NCI-H345 treated with DMSO at 0.1 percent for 48 hours (cell line): ENCODE measurements around the gene RET.

Source experiments
- DNase-seq: peaks from one replicate; lab custom pipeline; 2025; ENCODE audit not compliant: unreplicated experiment; lab: John Stamatoyannopoulos, UW

RET gene

GRCh38 chr10:43120116-43120928, 43.5 kb downstream of the RET start:
- DNase-seq: no peak

- DNase-seq: no peak
Observed at GRCh38 chr10:43120929-43121314, 44.1 kb downstream of the RET start.

GRCh38 chr10:43121444-43121843, 44.6 kb downstream of the RET start:
- no peak for DNase-seq

- no peak for DNase-seq
Observed at GRCh38 chr10:43122096-43122495, 45.2 kb downstream of the RET start.

- no peak for DNase-seq
Observed at GRCh38 chr10:43122826-43123225, 46.0 kb downstream of the RET start.

GRCh38 chr10:43123361-43124093, 46.7 kb downstream of the RET start:
- no peak for DNase-seq

- DNase-seq: no peak
Observed at GRCh38 chr10:43124094-43124521, 47.2 kb downstream of the RET start.

GRCh38 chr10:43124574-43125273, 47.9 kb downstream of the RET start:
- DNase-seq: no peak

- no peak for DNase-seq
Observed at GRCh38 chr10:43125274-43125845, 48.5 kb downstream of the RET start.

GRCh38 chr10:43125881-43126731, 49.2 kb downstream of the RET start:
- DNase-seq: no peak

GRCh38 chr10:43126759-43127424, 50.0 kb downstream of the RET start:
- no peak for DNase-seq

- no peak for DNase-seq
Observed at GRCh38 chr10:43127442-43127841, 50.6 kb downstream of the RET start.

- DNase-seq: no peak
Observed at GRCh38 chr10:43128331-43128730, 51.5 kb downstream of the RET start.

- DNase-seq: no peak
Observed at GRCh38 chr10:43128958-43129706, 52.3 kb downstream of the RET start.

- DNase-seq: no peak
Observed at GRCh38 chr10:43130770-43131171, 53.9 kb downstream of the RET start.

GRCh38 chr10:43131256-43131655, 54.4 kb downstream of the RET start:
- DNase-seq: no peak

GRCh38 chr10:43131906-43132305, 55.0 kb downstream of the RET start:
- no peak for DNase-seq

- no peak for DNase-seq
Observed at GRCh38 chr10:43132867-43133787, 56.3 kb downstream of the RET start.
